Measurements from ENCODE around the gene HECW1. TPM values are rescaled to one million over a fixed set of nuclear protein-coding genes. Genes with fewer than 3 reads are reported as not detected.

Gene HECW1
- total and polyA plus RNA-seq, 10 of the 15 experiments (the other 5 are each of a cell fraction or from before 2014, with no cell fraction given), result under 0.01 to 0.31 (median 0.04) TPM; not detected in 3

GRCh38 chr7:43438897-43439479 is 326.5 kb downstream of the HECW1 start (continued):
- TF ChIP-seq CREM (IDR thresholded peaks at IDR 0.05; ENCODE audit: low read depth) (no peak), HDAC6 (IDR thresholded peaks at IDR 0.05; ENCODE audit: unreplicated experiment) (no peak), USF1 (IDR thresholded peaks at IDR 0.05; ENCODE audit: borderline replicate concordance, extremely low read length, insufficient read depth, low read depth, low read length) (no peak), NFXL1 (IDR thresholded peaks at IDR 0.05; ENCODE audit: borderline replicate concordance) (no peak)

GRCh38 chr7:43439631-43440401 is 327.4 kb downstream of the HECW1 start:
- ChIA-PET CTCF (interaction anchor here (0.6 to 8.8 kb wide), 62 partner anchors 9 to 1462 kb away, joined by 3 to 69 read pairs (median 4); partner anchors contain the start of genes MRPL32, PSMA2 and STK17A), RAD21 (ENCODE audit: unreplicated experiment) (interaction anchor here (0.6 to 3.3 kb wide), 26 partner anchors 10 to 1496 kb away, joined by 3 to 22 read pairs (median 4); no protein-coding TSS in a partner anchor), POLR2A (interaction anchor here (0.7 to 1.0 kb wide), 3 partner anchors 15 to 398 kb away, joined by 3 read pairs; no protein-coding TSS in a partner anchor), SMC1A (ENCODE audit: uncharacterized antibody, unreplicated experiment) (interaction anchor here (0.7 to 3.0 kb wide), 27 partner anchors 9 to 515 kb away, joined by 3 to 18 read pairs (median 4); partner anchors contain the start of genes MRPL32 and PSMA2)
- H2AFZ ChIP-seq (ENCODE audit: control insufficient read depth, low read depth, low read length), result no peak overlapping the region
- no TSS peak for BruUV-seq (replicated peaks)
- WGBS (ENCODE audit: insufficient coverage, insufficient replicate concordance, low lambda C conversion rate, missing lambda C conversion rate), result 33% methylated on average over 15 of the region's 15 CpGs
- DNase-seq (ENCODE audit: low read depth, low spot score) (peak; percentile 13), ATAC-seq (peak; percentile 97), FAIRE-seq (peak; percentile 70)
- no peaks in the 10 kb centered on the region for H3K36me3 ChIP-seq (ENCODE audit: control insufficient read depth in 2 of 2, insufficient read depth in 2 of 2, low read length in 1 of 2)
- no peaks in the 10 kb centered on the region for H3K4me1 ChIP-seq (ENCODE audit: control insufficient read depth, insufficient read depth, low read length)
- H3K9me3 ChIP-seq (replicated peaks; ENCODE audit: control insufficient read depth, insufficient read depth, low read length), result no peaks in the 10 kb centered on the region
- TF ChIP-seq CREB1 (IDR thresholded peaks at IDR 0.05; ENCODE audit: low read depth) (no peak), POU2F2 (IDR thresholded peaks at IDR 0.05; ENCODE audit: borderline replicate concordance, low read depth, low read length) (0 out of 3 replicates have a peak, but pooled peaks have one; percentile 13), SMC3 (IDR thresholded peaks at IDR 0.05; ENCODE audit: borderline replicate concordance, low read length) (peak; percentile 79), IKZF1 (conservative IDR thresholded peaks at IDR 0.05) (0 out of 2 replicates have a peak, but pooled peaks have one; percentile 21), YY1 (IDR thresholded peaks at IDR 0.05; ENCODE audit: low read depth, low read length) (peak; percentile 49), GATAD2B (conservative IDR thresholded peaks at IDR 0.05; ENCODE audit: low read depth) (0 out of 2 replicates have a peak, but pooled peaks have one; percentile 27), LARP7 (IDR thresholded peaks at IDR 0.05) (peak; percentile 53; the same call in 1 of the 2 replicates), NFYA (IDR thresholded peaks at IDR 0.05; ENCODE audit: borderline replicate concordance, low read depth, low read length) (no peak), SPI1 (IDR thresholded peaks at IDR 0.05; ENCODE audit: borderline replicate concordance, insufficient read depth, low read depth, low read length) (0 out of 2 replicates have a peak, but pooled peaks have one; percentile 5), RAD21 (IDR thresholded peaks at IDR 0.05; ENCODE audit: insufficient read depth, low read depth, low read length) (peak; percentile 66), SMARCA5 (IDR thresholded peaks at IDR 0.05) (peak; percentile 52; the same call in 1 of the 2 replicates), BMI1 (IDR thresholded peaks at IDR 0.05; ENCODE audit: borderline replicate concordance) (no peak), CTCF (IDR thresholded peaks at IDR 0.05 in 2 of 3, conservative IDR thresholded peaks at IDR 0.05 in 1 of 3; ENCODE audit: control insufficient read depth in 2 of 3, extremely low read depth in 1 of 3, insufficient read depth in 1 of 3, low read depth in 3 of 3, low read length in 3 of 3) (peak; percentile 81 to 92 (median 89)), IKZF2 (IDR thresholded peaks at IDR 0.05) (0 out of 4 replicates have a peak, but pooled peaks of 1 of the 2 experiments have one; percentile 19)
- in situ Hi-C loops (cut with MboI) (no loop called here), intact Hi-C loops (cut with micrococcal nuclease; ENCODE audit: unreplicated experiment) (loop anchor here (2.0 to 5.0 kb wide), 3 partner anchors 123 to 499 kb away; no protein-coding TSS in a partner anchor)
- H3K27me3 ChIP-seq (replicated peaks in 1 of 2; ENCODE audit: control insufficient read depth in 2 of 2, insufficient read depth in 2 of 2, low read length in 1 of 2), result no peaks in the 10 kb centered on the region; a peak in 1 of 4 replicates
- H3K4me2 ChIP-seq (ENCODE audit: control insufficient read depth, insufficient read depth), result no peak overlapping the region
- no peak overlapping the region for H3K9ac ChIP-seq (ENCODE audit: control insufficient read depth, insufficient read depth, low read length)
- H4K20me1 ChIP-seq (ENCODE audit: control insufficient read depth, insufficient read depth), result no peaks in the 10 kb centered on the region
- H3K27ac ChIP-seq (ENCODE audit: control insufficient read depth, insufficient read depth), result no peak overlapping the region
- H3K4me3 ChIP-seq, result no peak overlapping the region
- no peaks in the 10 kb centered on the region for H3K79me2 ChIP-seq (ENCODE audit: control insufficient read depth, insufficient read depth, low read length)

Data from GM12878 (cell line).